GM19035 (cell line): ENCODE data around the gene ANO10.
A peak's percentile ranks its signal among the peaks of the same experiment; 100 is the strongest.
"Not testable (repeated sequence)": the region's sequence is repeated elsewhere in the genome, so short reads cannot be mapped to it uniquely, and the experiment has no call there.

ENCODE experiments used
- ATAC-seq: cut with Tn5 transposase; IDR thresholded peaks from one replicate; pipeline ENCODE4 v1.9.1; 2021; ENCODE audit not compliant: unreplicated experiment

ANO10 gene, protein sequence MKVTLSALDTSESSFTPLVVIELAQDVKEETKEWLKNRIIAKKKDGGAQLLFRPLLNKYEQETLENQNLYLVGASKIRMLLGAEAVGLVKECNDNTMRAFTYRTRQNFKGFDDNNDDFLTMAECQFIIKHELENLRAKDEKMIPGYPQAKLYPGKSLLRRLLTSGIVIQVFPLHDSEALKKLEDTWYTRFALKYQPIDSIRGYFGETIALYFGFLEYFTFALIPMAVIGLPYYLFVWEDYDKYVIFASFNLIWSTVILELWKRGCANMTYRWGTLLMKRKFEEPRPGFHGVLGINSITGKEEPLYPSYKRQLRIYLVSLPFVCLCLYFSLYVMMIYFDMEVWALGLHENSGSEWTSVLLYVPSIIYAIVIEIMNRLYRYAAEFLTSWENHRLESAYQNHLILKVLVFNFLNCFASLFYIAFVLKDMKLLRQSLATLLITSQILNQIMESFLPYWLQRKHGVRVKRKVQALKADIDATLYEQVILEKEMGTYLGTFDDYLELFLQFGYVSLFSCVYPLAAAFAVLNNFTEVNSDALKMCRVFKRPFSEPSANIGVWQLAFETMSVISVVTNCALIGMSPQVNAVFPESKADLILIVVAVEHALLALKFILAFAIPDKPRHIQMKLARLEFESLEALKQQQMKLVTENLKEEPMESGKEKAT

DNA sequence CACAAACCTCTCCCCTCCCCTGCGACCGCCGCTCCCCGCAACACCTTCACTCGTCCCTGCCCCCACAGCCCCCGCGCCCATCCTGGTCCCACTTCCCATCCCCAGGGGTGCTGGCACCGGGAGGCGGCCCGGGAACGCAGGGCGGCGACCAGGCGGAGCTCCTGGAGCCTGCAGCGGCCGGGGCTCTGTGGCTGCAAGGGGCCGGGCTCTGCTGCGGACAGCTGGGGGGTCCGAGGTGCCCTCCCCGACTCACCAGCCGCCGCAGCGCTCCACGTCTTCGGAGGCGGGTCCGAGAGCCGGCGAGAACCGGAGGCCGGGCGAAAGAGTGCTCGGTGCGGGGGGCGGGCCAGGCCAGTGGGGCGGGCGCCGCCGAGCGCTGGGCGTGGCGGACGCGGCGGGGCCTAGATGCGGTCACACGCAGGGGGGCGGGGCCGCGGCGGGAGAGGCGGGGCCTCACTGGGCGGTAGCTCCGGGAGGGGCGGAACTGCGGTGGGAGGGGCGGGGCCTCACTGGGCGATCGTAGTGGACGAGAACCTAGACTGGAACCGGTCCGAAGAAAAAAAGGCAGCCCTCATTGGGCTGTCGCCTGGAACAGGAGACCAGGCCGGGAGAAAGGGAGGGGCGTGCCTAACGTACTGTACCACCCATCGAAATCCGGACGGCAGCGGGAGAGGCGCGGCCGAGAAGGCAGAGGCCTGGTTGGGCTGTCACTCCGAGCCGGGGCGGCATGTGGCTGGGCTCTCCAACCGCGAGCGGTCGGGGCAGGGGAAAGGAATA lies at the start of gene ANO10:
Gene ANO10 (minus strand): TSS at position 356 of the 777 bp plus-strand sequence. CDS start 16,159 bp downstream, outside the sequence.
- ATAC-seq = peak; percentile 96

DNA sequence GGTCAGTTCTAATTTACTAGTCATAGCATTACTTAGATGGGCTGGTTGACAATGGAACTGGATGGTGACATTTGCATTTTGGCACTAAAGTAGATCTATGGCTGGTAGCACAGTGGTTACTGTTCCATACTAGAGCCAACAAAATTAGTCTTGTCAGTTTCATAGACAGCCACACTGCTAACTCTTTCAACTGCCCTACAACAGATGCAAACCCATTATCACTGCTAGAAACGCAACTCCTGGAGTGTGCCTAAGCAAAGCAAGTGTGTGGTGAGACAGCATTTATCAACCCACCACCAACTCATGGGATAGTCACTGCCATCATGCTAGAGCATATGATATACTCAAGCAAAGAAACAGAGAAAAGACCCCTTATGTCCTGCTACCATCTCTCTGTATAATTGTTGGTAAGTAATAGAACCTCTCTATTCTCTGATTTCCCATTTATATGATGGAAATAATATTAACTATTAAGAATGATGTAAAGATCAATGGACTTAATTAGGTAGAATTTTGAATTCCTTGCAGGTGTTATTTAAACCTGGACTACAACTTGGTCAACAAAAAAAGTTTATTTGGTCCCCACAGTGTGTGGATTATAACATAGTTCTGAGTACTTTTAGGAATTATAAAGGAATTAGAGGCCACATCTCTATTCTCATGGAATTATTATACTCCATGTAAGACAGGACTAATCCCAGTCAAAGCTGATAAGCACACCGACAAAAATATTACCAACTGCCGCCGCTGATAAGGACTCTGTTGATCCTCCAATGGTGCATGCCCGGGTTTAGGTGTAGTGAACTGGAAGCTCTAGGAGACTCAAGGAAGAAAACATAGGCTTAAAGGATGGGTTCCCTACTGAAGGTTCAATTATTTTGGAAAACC lies 49.1 kb upstream of the ANO10 start:
- ATAC-seq = no peak

DNA sequence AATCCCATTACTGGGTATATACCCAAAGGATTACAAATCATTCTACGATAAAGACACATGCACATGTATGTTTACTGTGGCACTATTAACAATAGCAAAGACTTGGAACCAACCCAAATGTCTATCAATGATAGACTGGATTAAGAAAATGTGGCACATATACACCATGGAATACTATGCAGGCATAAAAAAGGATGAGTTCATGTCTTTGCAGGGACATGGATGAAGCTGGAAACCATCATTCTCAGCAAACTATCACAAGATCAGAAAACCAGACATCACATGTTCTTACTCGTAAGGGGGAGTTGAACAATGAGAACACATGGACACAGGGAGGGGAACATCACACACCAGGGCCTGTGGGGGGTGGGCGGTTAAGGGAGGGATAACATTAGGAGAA lies 43.2 kb upstream of the ANO10 start:
- not testable (repeated sequence) for ATAC-seq

DNA sequence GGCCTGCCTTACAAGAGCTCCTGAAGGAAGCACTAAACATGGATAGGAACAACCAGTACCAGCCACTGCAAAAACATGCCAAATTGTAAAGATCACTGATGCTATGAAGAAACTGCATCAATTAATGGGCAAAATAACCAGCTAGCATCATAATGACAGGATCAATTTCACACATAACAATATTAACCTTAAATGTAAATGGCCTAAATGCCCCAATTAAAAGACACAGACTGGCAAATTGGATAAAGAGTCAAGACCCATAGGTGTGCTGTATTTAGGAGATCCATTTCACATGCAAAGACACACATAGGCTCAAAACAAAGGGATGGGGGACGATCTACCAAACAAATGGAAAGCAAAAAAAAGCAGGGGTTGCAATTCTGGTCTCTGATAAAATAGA lies 39.6 kb upstream of the ANO10 start:
- ATAC-seq = not testable (repeated sequence)

DNA sequence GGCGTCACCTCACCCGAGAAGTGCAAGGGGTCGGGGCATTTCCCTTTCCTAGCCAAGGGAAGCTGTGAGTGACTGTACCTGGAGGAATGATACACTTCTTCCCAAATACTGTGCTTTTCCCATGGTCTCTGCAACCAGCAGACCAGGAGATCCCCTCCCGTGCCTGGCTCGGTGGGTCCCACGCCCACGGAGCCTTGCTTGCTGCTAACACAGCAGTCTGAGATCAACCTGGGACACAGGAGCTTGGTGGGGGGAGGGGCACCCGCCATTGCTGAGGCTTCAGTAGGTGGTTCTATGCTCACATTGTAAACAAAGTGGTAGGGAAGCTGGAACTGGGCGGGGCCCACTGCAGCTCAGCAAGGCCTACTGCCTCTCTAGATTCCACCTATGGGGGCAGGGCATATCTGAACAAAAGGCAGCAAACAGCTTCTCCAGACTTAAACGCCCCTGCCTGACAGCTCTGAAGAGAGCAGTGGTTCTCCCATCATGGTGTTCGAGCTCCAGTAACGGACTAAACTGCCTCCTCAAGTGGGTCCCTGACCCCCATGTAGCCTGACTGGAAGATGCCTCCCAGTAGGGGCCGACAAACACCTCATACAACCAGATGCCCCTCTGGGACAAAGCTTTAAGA lies 37.6 kb upstream of the ANO10 start:
- ATAC-seq = no peak

DNA sequence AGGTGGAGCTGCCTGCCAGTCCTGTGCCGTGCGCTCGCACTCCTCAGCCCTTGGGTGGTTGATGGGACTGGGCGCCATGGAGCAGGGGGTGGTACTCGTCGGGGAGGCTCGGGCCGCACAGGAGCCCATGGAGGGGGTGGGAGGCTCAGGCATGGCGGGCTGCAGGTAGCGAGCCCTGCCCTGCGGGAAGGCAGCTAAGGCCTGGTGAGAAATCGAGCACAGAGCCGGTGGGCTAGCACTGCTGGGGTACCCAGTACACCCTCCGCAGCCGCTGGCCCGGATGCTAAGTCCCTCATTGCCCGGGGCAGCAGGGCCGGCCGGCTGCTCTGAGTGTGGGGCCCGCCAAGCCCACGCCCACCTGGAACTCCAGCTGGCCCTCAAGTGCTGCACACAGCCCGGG lies 34.6 kb upstream of the ANO10 start:
- not testable (repeated sequence) for ATAC-seq

DNA sequence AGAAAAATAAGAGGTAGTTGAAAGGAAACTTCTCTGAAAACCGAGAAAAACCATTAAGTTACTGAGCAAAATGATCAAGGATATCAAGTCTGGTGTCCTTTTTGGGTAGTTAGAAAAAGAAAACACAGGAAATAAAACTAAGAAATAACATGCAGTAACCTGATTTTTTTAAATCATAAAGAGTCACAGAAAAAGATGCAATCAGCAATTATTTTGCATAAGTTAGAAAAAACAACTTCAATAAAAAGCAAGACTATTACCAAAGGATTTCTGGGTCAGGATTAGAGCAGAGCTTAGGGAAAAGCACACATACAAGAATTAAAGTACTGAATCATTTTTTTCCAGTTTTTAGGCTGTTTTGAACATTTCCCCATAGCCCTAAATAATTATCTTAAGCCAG lies 28.5 kb upstream of the ANO10 start:
- no peak for ATAC-seq

DNA sequence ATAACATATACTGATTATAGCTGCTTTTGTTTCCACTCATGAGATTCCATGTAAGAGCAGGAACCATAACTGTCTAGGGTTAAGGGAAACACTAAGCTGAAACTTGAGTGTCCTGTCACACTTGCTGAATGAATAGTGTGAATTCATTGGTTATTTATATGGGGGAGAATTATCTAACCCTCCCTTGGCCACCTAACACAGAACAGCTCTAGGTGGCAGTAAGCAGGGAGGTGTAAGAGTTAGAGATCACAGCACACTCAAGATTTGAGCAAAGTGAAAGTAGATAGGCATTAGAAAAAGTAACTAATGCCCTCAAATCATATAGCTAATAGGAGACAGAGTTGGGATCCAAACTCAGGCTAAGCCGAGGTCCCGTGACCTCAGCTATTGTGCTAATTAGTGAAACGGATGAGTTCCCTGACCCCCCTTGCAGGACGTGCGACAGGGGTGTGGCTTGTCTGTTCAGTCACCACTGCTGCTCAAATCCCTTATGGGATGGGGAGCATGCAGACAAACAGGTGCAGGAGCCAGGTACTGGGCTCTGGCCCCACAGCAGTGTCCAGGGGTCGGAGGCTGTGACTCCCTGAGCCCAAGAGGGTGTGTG lies 27.7 kb upstream of the ANO10 start:
- ATAC-seq = no peak

DNA sequence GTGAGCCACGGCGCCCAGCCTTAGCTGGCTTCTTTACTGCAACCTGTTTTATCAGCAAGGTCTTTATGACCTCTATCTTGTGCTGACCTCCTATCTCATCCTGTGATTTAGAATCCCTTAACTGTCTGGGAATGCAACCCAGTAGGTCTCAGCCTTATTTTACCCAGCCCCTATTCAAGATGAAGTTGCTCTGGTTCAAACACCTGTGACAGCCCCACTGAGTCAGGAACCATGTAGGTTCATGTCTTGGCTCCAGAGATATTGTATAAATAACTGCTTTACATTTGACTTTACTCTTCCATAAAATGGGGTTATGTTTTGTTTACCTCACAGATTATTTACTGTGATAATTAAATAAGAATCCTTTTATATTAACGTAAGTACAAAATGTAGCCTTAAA lies 27.1 kb upstream of the ANO10 start:
- no peak for ATAC-seq

DNA sequence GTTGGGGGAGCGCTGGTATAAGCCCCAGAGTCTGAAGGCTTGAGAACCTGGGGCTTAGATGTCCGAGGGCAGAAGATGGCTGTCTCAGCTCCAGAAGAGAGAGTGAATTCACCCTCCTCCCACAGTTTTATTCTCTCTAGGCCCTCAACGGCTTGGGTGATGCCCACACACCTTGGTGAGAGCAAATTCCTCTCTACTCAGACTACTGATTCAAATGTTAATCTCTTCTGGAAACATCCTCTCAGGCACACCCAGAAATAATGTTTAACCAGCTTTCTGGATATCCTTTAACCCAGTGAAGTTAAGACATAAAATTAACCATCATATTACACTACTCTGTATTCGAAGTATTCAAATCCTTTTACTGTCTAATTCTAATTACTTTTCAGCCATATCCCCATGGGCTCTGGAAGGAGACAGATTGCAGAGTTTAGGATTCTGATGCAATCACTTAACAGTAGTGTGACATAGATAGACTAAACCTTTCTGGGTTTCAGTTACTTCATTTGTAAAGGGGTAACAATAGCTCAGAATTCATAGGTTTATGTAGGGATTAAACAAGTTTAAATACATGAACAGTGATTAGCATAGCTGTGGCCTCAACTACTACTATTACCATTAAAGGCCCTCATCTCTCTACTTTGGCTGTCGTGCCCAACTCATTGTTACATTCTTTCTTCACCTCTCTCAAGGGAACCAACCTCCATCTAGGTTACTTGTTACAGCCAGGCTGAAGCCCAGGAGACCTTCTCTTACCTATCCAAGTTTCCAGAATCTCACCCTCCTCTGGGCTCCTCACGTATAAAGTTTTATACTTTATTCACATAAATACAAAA lies 25.7 kb upstream of the ANO10 start:
- ATAC-seq = no peak

DNA sequence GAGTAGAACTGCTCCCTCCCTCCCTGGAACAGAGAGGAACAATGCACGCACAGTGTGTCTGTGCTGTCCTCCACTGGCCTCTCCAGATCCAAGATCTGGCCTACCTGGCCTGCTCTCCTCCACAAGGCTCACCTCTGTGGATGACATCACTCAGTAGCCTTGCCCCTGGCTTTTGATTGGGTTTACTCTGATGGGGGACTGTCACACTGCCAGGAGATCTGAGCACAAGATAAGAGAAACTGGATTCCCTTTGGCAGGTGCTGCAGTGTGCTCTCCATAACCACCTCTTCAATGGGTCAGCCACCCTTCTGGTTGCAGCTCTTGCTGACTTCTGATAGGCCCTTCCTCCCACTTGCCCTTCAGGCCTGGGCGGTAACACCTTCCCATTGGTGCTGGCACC lies 22.6 kb upstream of the ANO10 start:
- ATAC-seq = no peak

DNA sequence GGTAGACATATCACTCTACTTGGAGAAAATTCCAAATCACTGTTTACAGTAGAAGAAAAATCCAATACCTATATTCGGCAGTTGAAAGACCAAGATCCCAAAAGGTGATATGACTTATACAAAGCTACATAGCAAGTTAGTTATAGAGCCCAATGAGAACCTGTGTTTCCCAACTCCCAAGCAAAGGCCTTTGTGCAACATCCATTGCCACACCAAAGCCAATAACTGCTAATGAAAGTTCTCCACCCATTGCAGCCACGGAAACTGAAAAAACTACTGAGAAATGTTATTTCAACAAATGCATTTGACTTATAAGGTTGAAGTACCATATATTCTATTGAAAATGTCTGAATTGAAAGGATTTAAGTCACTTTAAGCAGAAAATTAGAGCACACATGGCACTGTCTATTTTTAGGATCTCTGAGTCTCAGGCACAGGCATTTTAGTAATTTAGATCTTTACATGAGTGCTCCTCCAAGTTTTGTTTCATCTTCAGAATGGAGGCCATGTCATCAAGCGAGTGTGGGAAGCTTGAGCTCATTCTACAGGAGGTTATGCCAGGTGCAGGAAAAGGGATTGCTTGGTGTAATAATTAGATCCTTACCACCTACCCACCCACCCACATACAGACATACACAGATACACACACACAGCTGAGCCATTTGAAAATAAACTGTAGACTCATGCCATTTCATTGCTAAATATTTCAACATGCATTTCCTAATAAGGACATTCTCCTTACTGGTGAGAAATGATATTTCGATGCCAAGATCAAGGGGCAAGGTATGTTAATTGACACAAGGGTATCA lies 19.7 kb upstream of the ANO10 start:
- no peak for ATAC-seq

DNA sequence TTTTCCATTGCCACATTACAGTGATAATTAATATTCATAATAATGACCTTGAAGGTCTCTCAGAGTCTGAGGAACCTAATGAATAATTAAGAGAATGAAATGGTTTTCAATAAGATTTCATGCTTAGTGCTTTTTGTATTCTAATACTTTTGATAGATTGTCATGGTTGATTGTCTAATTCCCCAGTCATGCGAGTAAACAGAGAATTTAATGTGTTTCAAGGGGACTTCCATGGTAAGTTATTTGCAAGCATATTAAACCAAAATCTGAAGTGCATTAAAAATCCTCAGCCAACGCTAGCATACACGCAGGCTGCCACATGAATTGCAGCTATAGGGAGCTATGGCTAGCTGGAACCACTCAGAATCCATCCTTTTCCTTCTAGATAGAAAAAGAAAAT lies 18.9 kb upstream of the ANO10 start:
- no peak for ATAC-seq

DNA sequence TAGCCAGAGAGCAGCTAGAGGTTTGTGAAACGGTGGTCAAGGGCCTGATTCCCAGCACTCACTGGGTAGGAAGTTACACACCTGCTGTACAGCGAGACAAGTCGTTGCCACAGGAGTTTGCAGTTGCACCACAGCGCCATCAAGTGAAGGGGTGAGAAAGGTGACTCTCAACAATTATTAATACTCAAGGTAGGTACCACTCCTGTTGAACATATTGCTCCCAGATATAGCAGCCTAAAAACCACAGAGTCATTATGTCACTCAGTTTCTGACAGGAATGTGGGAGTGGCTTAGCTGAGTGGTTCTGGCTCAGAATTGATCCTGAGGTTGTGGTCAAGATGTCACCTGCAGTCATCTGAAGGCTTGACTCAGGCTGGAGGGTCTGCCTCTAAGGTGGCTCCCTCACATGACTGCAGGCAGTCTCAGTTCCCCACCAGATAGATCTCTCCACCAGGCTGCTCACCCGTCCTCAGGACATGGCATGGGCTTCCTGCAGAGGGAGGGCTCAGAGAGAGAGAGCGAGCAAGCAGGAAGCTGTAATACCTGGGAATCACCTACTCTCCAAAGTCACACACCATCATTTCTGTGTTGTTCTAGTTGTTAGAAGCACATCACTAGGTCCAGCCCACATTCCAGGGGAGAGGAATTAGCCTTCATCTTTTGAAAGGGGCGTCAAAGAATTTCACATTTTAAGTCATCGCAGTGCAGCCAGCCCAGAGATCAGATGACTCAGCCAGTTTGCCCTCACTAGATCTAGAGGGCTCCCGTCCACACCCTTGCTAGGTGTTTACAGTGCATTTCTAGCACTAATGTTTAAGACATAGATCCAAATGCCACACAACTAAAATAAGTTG lies 17.0 kb upstream of the ANO10 start:
- no peak for ATAC-seq

DNA sequence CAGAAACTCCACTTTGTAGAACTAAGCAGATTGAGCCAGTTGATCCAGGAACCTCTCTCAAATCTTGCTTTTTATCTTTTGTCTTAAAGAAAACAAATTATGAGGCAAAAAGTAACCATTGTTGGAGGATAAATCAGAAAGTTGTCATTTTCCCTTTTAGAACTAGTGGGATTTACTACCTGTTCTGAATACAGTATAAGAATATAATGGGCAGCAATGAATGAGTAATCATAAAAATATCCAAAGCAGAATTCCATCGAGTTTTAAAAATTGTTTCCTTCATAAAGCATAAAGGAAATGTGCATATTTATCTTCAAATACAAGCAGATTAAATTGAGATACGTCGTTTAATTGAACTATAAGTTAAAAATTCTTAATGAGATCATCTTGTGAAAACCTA lies 15.9 kb upstream of the ANO10 start:
- no peak for ATAC-seq

DNA sequence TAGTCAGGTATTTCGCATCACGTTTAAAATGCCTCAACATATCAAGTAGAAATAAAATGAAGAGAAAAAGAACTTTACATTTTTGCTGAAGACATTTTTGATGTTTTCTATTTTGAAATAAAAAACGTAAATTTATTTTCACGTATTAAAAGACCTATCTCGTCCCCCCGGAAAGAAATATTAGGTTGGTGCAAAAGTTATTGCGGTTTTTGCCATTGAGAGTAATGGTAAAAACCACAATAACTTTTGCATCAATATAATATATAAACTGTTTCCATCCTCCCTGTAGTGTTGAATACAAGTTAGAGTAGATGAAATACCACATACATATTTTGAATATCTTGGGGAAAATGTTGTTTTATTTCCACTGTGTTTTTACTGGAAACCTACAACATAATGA lies 11.2 kb upstream of the ANO10 start:
- no peak for ATAC-seq

DNA sequence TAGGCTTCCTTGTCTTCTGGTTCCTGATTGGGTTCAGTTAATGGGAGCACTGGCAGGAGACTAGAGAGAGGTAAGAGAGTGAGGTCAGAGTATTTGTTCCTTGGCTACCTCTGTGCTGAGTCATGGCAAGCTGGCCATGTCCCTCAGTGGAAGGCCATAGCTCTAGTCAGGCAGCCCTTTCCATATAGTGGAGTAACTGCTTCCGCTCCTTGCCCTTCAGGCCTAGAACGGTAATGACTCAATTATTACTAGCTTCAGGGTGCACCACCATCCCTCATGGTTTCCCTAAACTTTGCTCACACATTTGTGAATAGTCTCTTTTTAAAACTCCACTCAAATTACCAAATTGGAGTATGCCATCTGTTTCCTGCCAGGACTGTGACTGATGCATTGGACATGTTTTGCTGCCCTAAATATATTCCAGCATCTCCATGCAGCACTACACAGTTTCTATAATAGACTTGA lies 10.5 kb upstream of the ANO10 start:
- ATAC-seq = no peak
